Panc1 (cell line): ENCODE results near the gene MAP1S. TPM values are rescaled to one million over a fixed set of nuclear protein-coding genes. Genes with fewer than 3 reads are reported as not detected.

ENCODE experiments used
- ATAC-seq: fragments of 200-7000 bp; cut with Tn5 transposase; 2 replicates; pipeline ENCODE4 v1.9.1; 2020; ENCODE audit warnings: mild to moderate bottlenecking, moderate library complexity
- BruUV-seq: library from RNA; stranded (reverse); fragments of 400-500 nt; replicated peaks from 2 replicates; lab custom pipeline; 2021; lab: Mats Ljungman, UMichigan
- CTCF ChIA-PET: fragments of 300-600 bp; sonication (Branson Sonifier 250); formaldehyde crosslinking; loops from one replicate; lab custom pipeline; 2022; ENCODE audit warnings: antibody characterized with exemption; lab: Charles Lee
- POLR2A ChIA-PET: fragments of 300-600 bp; sonication (Branson Sonifier 250); formaldehyde crosslinking; loops from one replicate; lab custom pipeline; 2022; ENCODE audit warnings: antibody characterized with exemption; lab: Charles Lee
- DNase-seq: peaks from one replicate; pipeline ENCODE4 v3.0.0-alpha.2; 2010; ENCODE audit warnings: low read depth, low spot score
- H3K27ac ChIP-seq: 2 replicates; pipeline ENCODE4 v1.5.1; 2011; ENCODE audit warnings: mild to moderate bottlenecking, low read length, inconsistent platforms
- H3K27me3 ChIP-seq: fragments of 200-500 bp; sonication (Bioruptor generic); 2 replicates; pipeline ENCODE4 v1.6.0; 2014; ENCODE audit warnings: low read length, inconsistent platforms; ENCODE audit not compliant: control insufficient read depth, insufficient read depth
- H3K36me3 ChIP-seq: fragments of 200-500 bp; sonication (Bioruptor generic); 2 replicates; pipeline ENCODE4 v1.5.1; 2014; ENCODE audit warnings: inconsistent platforms, mild to moderate bottlenecking, low read length, moderate library complexity; ENCODE audit not compliant: control insufficient read depth, insufficient read depth
- H3K4me1 ChIP-seq: 2 replicates; pipeline ENCODE4 v1.5.1; 2011; ENCODE audit warnings: inconsistent platforms, mild to moderate bottlenecking, low read length, moderate library complexity; ENCODE audit not compliant: control insufficient read depth, insufficient read depth
- H3K4me3 ChIP-seq, 2 experiments: 2 replicates each; pipeline ENCODE4 v1.5.1; 2011 to 2012; ENCODE audit warnings: low read depth in 2 of 2, low read length in 2 of 2, mild to moderate bottlenecking in 2 of 2, inconsistent platforms in 1 of 2, moderate library complexity in 1 of 2
- H3K9me3 ChIP-seq: fragments of 200-500 bp; sonication (Bioruptor generic); 2 replicates; pipeline ENCODE4 v1.5.1; 2014; ENCODE audit warnings: low read depth, mild to moderate bottlenecking, inconsistent platforms, low read length, moderate library complexity; ENCODE audit not compliant: control insufficient read depth, insufficient read depth
- CTCF ChIP-seq: fragments of 450-650 bp; IDR thresholded peaks from 2 replicates; pipeline ENCODE4 v1.5.1; 2017; ENCODE audit warnings: mild to moderate bottlenecking
- POLR2AphosphoS5 ChIP-seq: IDR thresholded peaks from 2 replicates; pipeline ENCODE4 v1.6.1; 2012; ENCODE audit warnings: mild to moderate bottlenecking, low read depth, low read length, moderate library complexity
- REST ChIP-seq, 2 experiments: IDR thresholded peaks; 2 replicates each; pipeline ENCODE4 v1.6.1; 2011 to 2012; ENCODE audit warnings: low read depth in 2 of 2, control low read depth in 1 of 2, low read length in 1 of 2, mild to moderate bottlenecking in 1 of 2, moderate library complexity in 1 of 2; ENCODE audit not compliant: insufficient read depth in 1 of 2
- SIN3A ChIP-seq: IDR thresholded peaks from 2 replicates; pipeline ENCODE4 v1.6.1; 2012; ENCODE audit warnings: low read depth, mild to moderate bottlenecking, low read length, moderate library complexity, borderline replicate concordance; ENCODE audit not compliant: insufficient read depth
- TCF7L2 ChIP-seq: IDR thresholded peaks from 2 replicates; pipeline ENCODE4 v1.6.1; 2011; ENCODE audit warnings: mild to moderate bottlenecking, low read depth, low read length, inconsistent platforms
- in situ Hi-C: cut with HindIII; loops from 2 replicates; pipeline ENCODE4 v1.10.0; 2016; ENCODE audit warnings: low sequenced_read_pairs, low pct_unique_long_range_greater_than_20kb
- intact Hi-C: fragments of 100-400 bp; cut with micrococcal nuclease; formaldehyde crosslinking; loops from one replicate; pipeline ENCODE4 v1.10.0; 2022; ENCODE audit not compliant: unreplicated experiment
- total RNA-seq: library from RNA; stranded (reverse); gene quantifications from one replicate; pipeline ENCODE4 v1.2.1, GENCODE V29; 2021; ENCODE audit not compliant: unreplicated experiment

The MAP1S gene
- total RNA-seq, 1 experiment from 2014 or later: 56.6 TPM

- ATAC-seq: no peak
- CTCF ChIA-PET: no interaction called here
- in situ Hi-C loops: no loop called here
These were observed 24.1 kb upstream of the MAP1S start for GRCh38 chr19:17695198-17695597.

GRCh38 chr19:17703824-17704463 is 15.3 kb upstream of the MAP1S start:
- TF ChIP-seq REST (IDR thresholded peaks at IDR 0.05; ENCODE audit: insufficient read depth in 1 of 2, low read depth in 2 of 2, low read length in 1 of 2) (no peak), SIN3A (no peak), CTCF (no peak; the same call in none of the 2 replicates), POLR2AphosphoS5 (no peak), TCF7L2 (no peak)
- BruUV-seq: no TSS peak
- ATAC-seq: no peak
- H3K4me1 ChIP-seq: no peaks in the 10 kb centered on the region
- CTCF ChIA-PET: interaction anchor here (0.8 kb wide), 1 partner anchor 132 kb away, joined by 5 read pairs; no protein-coding TSS in a partner anchor
- intact Hi-C loops (no loop called here), in situ Hi-C loops (no loop called here)
- no peaks in the 10 kb centered on the region for H3K36me3 ChIP-seq
- peak; percentile 20 for DNase-seq
- POLR2A ChIA-PET: no interaction called here
- H3K27ac ChIP-seq: no peak overlapping the region
- H3K9me3 ChIP-seq: no peaks in the 10 kb centered on the region
- no peaks in the 10 kb centered on the region for H3K27me3 ChIP-seq
- H3K4me3 ChIP-seq: no peak overlapping the region

More at GRCh38 chr19:17695198-17695597, 24.1 kb upstream of the MAP1S start:
- Histone ChIP-seq H3K27ac (no peak overlapping the region), H3K9me3 (no peaks in the 10 kb centered on the region), H3K4me3 (no peak overlapping the region), H3K36me3 (no peaks in the 10 kb centered on the region), H3K27me3 (peaks cover 3% of the 10 kb centered on the region; the same call in 1 of the 2 replicates), H3K4me1 (no peaks in the 10 kb centered on the region)
- POLR2A ChIA-PET: no interaction called here
- DNase-seq: no peak
- BruUV-seq: no TSS peak
- intact Hi-C loops: no loop called here
- no peak for TF ChIP-seq TCF7L2
- TF ChIP-seq REST (IDR thresholded peaks at IDR 0.05; ENCODE audit: insufficient read depth in 1 of 2, low read depth in 2 of 2, low read length in 1 of 2): no peak
- TF ChIP-seq POLR2AphosphoS5: no peak
- TF ChIP-seq CTCF: no peak
- no peak for TF ChIP-seq SIN3A
